Caco-2 (cell line): Measurements from ENCODE around the gene FLCN. TPM values are rescaled to one million over a fixed set of nuclear protein-coding genes. Genes with fewer than 3 reads are reported as not detected.

ENCODE experiments used
- BruUV-seq: library from RNA; stranded (reverse); fragments of 400-500 nt; replicated peaks from 2 replicates; lab custom pipeline; 2021; lab: Mats Ljungman, UMichigan
- CTCF ChIA-PET: fragments of 300-600 bp; sonication (Branson Sonifier 250); formaldehyde crosslinking; loops from one replicate; lab custom pipeline; 2022; ENCODE audit warnings: antibody characterized with exemption; lab: Charles Lee
- POLR2A ChIA-PET: fragments of 300-600 bp; sonication (Branson Sonifier 250); formaldehyde crosslinking; loops from one replicate; lab custom pipeline; 2022; ENCODE audit warnings: antibody characterized with exemption; lab: Charles Lee
- DNase-seq, 2 experiments: peaks; one replicate each; pipeline versions ENCODE4 v3.0.0 to v3.0.0-alpha.2; 2020 to 2022
- H3K27me3 ChIP-seq: replicated peaks from 2 replicates; pipeline ENCODE4 v1.6.0; 2011; ENCODE audit warnings: low read length; ENCODE audit not compliant: control insufficient read depth, insufficient read depth
- H3K36me3 ChIP-seq: 2 replicates; pipeline ENCODE4 v1.5.1; 2011; ENCODE audit warnings: low read length; ENCODE audit not compliant: control insufficient read depth, insufficient read depth
- H3K4me1 ChIP-seq: fragments of 250-450 bp; sonication (Bioruptor Pico); 2 replicates; pipeline ENCODE4 v1.5.1; 2020; ENCODE audit warnings: mild to moderate bottlenecking
- H3K4me3 ChIP-seq: 2 replicates; pipeline ENCODE4 v1.5.1; 2011; ENCODE audit warnings: low read depth, mild to moderate bottlenecking, control low read depth, low read length
- H3K9me3 ChIP-seq: fragments of 250-450 bp; sonication (Bioruptor Pico); 2 replicates; pipeline ENCODE4 v1.5.1; 2020; ENCODE audit warnings: mild to moderate bottlenecking, moderate library complexity
- H3K27ac Mint-ChIP-seq: one replicate; pipeline ENCODE4 v1.8.0; 2022; ENCODE audit warnings: mixed read lengths; ENCODE audit not compliant: unreplicated experiment
- H3K27me3 Mint-ChIP-seq: one replicate; pipeline ENCODE4 v1.8.0; 2022; ENCODE audit warnings: mixed read lengths; ENCODE audit not compliant: insufficient read depth, unreplicated experiment
- H3K36me3 Mint-ChIP-seq: one replicate; pipeline ENCODE4 v1.8.0; 2022; ENCODE audit warnings: mild to moderate bottlenecking, mixed read lengths; ENCODE audit not compliant: insufficient read depth, unreplicated experiment
- H3K4me1 Mint-ChIP-seq: one replicate; pipeline ENCODE4 v1.8.0; 2022; ENCODE audit warnings: low read depth, mixed read lengths; ENCODE audit not compliant: unreplicated experiment
- H3K4me3 Mint-ChIP-seq: one replicate; pipeline ENCODE4 v1.8.0; 2022; ENCODE audit warnings: mild to moderate bottlenecking, moderate library complexity, mixed read lengths; ENCODE audit not compliant: unreplicated experiment
- H3K9me3 Mint-ChIP-seq: one replicate; pipeline ENCODE4 v1.8.0; 2022; ENCODE audit warnings: mixed read lengths; ENCODE audit not compliant: unreplicated experiment
- CTCF ChIP-seq, 2 experiments: fragments of 200-600 bp in 1 of 2; IDR thresholded peaks; 1 replicate in 1 of 2; 2 replicates in 1 of 2; pipeline versions ENCODE4 v1.5.1 to v1.8.0; 2011 to 2022; ENCODE audit warnings: antibody characterized with exemption in 1 of 2, control low read depth in 1 of 2, inconsistent platforms in 1 of 2, low read depth in 1 of 2, low read length in 1 of 2, mild to moderate bottlenecking in 1 of 2, moderate library complexity in 1 of 2; ENCODE audit not compliant: insufficient read depth in 1 of 2, severe bottlenecking in 1 of 2, unreplicated experiment in 1 of 2
- intact Hi-C: fragments of 100-400 bp; cut with micrococcal nuclease; formaldehyde crosslinking; loops from one replicate; pipeline ENCODE4 v1.10.0; 2022; ENCODE audit not compliant: unreplicated experiment
- total RNA-seq: library from RNA; stranded (reverse); gene quantifications from 2 replicates; pipeline ENCODE4 v1.2.3, GENCODE V29; 2022

Gene FLCN
- total RNA-seq, 1 experiment from 2014 or later, result 69.0 TPM

GRCh38 chr17:17182598-17183136, 54.3 kb downstream of the FLCN start:
- no peak overlapping the region for H3K4me3 ChIP-seq
- no peaks in the 10 kb centered on the region for H3K27me3 ChIP-seq
- H3K27ac Mint-ChIP-seq, result no peak overlapping the region
- no peaks in the 10 kb centered on the region for H3K27me3 Mint-ChIP-seq
- TF ChIP-seq CTCF (IDR thresholded peaks at IDR 0.05; ENCODE audit: insufficient read depth in 1 of 2, low read depth in 1 of 2, low read length in 1 of 2, severe bottlenecking in 1 of 2, unreplicated experiment in 1 of 2), result no peak
- intact Hi-C loops, result loop anchor here (10.0 kb wide), 1 partner anchor 178 kb away; no protein-coding TSS in a partner anchor
- peaks cover 4% of the 10 kb centered on the region for H3K36me3 ChIP-seq
- no peaks in the 10 kb centered on the region for H3K9me3 Mint-ChIP-seq
- H3K36me3 Mint-ChIP-seq, result peaks cover 81% of the 10 kb centered on the region
- BruUV-seq, result no TSS peak
- H3K4me1 ChIP-seq, result no peaks in the 10 kb centered on the region
- ChIA-PET POLR2A (no interaction called here), CTCF (no interaction called here)
- H3K4me3 Mint-ChIP-seq, result no peak overlapping the region
- peaks cover 10% of the 10 kb centered on the region for H3K4me1 Mint-ChIP-seq
- no peaks in the 10 kb centered on the region for H3K9me3 ChIP-seq
- DNase-seq, result no peak

GRCh38 chr17:17181666-17182597, 55.0 kb downstream of the FLCN start:
- no peak for TF ChIP-seq CTCF (IDR thresholded peaks at IDR 0.05; ENCODE audit: insufficient read depth in 1 of 2, low read depth in 1 of 2, low read length in 1 of 2, severe bottlenecking in 1 of 2, unreplicated experiment in 1 of 2)
- Histone ChIP-seq H3K9me3 (no peaks in the 10 kb centered on the region), H3K4me3 (no peak overlapping the region), H3K27me3 (no peaks in the 10 kb centered on the region), H3K4me1 (no peaks in the 10 kb centered on the region), H3K36me3 (peaks cover 4% of the 10 kb centered on the region)
- Mint-ChIP-seq H3K4me1 (peaks cover 10% of the 10 kb centered on the region), H3K36me3 (peaks cover 82% of the 10 kb centered on the region), H3K9me3 (no peaks in the 10 kb centered on the region), H3K4me3 (no peak overlapping the region), H3K27me3 (no peaks in the 10 kb centered on the region), H3K27ac (no peak overlapping the region)
- no TSS peak for BruUV-seq
- intact Hi-C loops, result loop anchor here (10.0 kb wide), 1 partner anchor 177 kb away; no protein-coding TSS in a partner anchor
- POLR2A ChIA-PET, result no interaction called here
- DNase-seq, result no peak
- CTCF ChIA-PET, result no interaction called here

- Mint-ChIP-seq H3K27me3 (no peaks in the 10 kb centered on the region), H3K36me3 (peaks cover 85% of the 10 kb centered on the region), H3K4me1 (peaks cover 8% of the 10 kb centered on the region), H3K9me3 (no peaks in the 10 kb centered on the region), H3K27ac (no peak overlapping the region), H3K4me3 (no peak overlapping the region)
- CTCF ChIA-PET, result no interaction called here
- H3K36me3 ChIP-seq, result peaks cover 4% of the 10 kb centered on the region
- BruUV-seq, result no TSS peak
- DNase-seq, result no peak
- TF ChIP-seq CTCF (IDR thresholded peaks at IDR 0.05; ENCODE audit: insufficient read depth in 1 of 2, low read depth in 1 of 2, low read length in 1 of 2, severe bottlenecking in 1 of 2, unreplicated experiment in 1 of 2), result no peak
- no peaks in the 10 kb centered on the region for H3K9me3 ChIP-seq
- H3K4me1 ChIP-seq, result no peaks in the 10 kb centered on the region
- no peak overlapping the region for H3K4me3 ChIP-seq
- POLR2A ChIA-PET, result no interaction called here
- H3K27me3 ChIP-seq, result no peaks in the 10 kb centered on the region
- intact Hi-C loops, result loop anchor here (10.0 kb wide), 1 partner anchor 176 kb away; no protein-coding TSS in a partner anchor
These were observed 56.0 kb downstream of the FLCN start for GRCh38 chr17:17180741-17181525.
